ENCODE data around the gene ZNF70. TPM values are rescaled to one million over a fixed set of nuclear protein-coding genes. Genes with fewer than 3 reads are reported as not detected.

ZNF70 gene
- total RNA-seq, 5 donors from 2014 or later (not counting 1 experiment from before 2014, with no cell fraction given) = 3.2 to 6.4 (median 5.8) TPM

DNA sequence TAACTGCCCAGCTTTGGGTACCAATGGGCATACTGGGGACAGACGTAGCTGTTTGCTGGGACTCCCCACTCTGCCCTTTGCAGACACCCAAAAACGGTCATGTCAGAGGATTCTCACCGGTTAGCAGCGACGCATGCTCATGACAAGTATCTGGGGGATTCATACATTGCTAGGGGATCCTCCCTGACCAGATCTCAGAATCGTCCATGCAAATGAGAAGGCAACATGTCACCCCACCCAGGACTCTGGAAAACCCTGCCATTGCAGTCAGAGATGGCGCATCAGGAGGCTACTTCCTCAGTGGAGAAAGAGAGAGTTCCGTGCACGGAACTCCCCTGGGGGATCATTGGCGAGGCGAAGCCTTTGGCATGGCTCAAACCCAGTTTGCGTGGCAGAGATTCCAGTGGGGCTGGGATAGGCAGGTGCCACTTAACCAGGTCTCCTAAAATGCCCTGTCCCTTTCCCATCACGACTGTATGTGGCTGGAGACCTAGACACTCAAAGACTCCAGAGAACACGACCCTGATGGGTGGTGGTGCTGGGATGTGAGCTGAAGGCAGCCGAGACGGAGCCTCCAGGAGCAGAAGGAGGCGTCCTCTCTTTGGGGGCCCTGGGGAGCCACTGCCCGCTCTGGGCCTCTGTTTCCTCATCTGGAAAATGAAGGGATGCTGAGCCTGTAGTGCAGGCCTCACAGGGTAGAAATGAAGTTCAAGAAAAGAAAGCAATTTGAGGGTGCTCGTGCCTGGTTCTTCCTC lies 55.2 kb downstream of the ZNF70 start:
- ChIA-PET POLR2A (interaction anchor here (0.5 to 1.3 kb wide), 6 partner anchors 14 to 694 kb away, joined by 3 to 8 read pairs (median 4); partner anchors contain the start of gene RSPH14 (in 1 of the 2)), CTCF (interaction anchor here in 1 of 2 donors (1.0 kb wide), 2 partner anchors 21 to 162 kb away, joined by 3 to 6 read pairs; partner anchors contain the start of gene SLC2A11)
- H3K4me1 ChIP-seq (ENCODE audit: control insufficient read depth in 1 of 2, extremely low read depth in 1 of 2, insufficient read depth in 2 of 2, low read length in 2 of 2) = peaks cover 22 to 49% of the 10 kb centered on the region in 2 experiments
- Mint-ChIP-seq H3K9me3 (no peaks in the 10 kb centered on the region), H3K4me3 (peak overlapping the region; percentile 87 to 95 (median 90)), H3K27ac (peak overlapping the region; percentile 100), H3K36me3 (peaks cover 48% of the 10 kb centered on the region), H3K27me3 (no peaks in the 10 kb centered on the region), H3K4me1 (peaks cover 37 to 57% (median 51%) of the 10 kb centered on the region in 3 donors)
- DNase-seq (no peak), ATAC-seq (replicated peaks in 1 of 4) (no peak)
- 65% methylated on average over 18 of the region's 19 CpGs for WGBS (ENCODE audit: insufficient coverage)
- H3K27me3 ChIP-seq (replicated peaks in 1 of 2; ENCODE audit: control insufficient read depth in 2 of 2, extremely low read depth in 1 of 2, insufficient read depth in 2 of 2, low read length in 1 of 2) = no peaks in the 10 kb centered on the region
- H3K9me3 ChIP-seq = peaks cover 6% of the 10 kb centered on the region
- H3K36me3 ChIP-seq (ENCODE audit: control insufficient read depth in 2 of 2, extremely low read depth in 1 of 2, insufficient read depth in 1 of 2, low read length in 1 of 2) = peaks cover 18 to 52% of the 10 kb centered on the region in 2 donors
- peak overlapping the region; percentile 97 for H3K27ac ChIP-seq (ENCODE audit: low read length)
- peak overlapping the region; percentile 57 to 75 for H3K4me3 ChIP-seq (ENCODE audit: control insufficient read depth in 1 of 2, extremely low read depth in 1 of 2, low read length in 1 of 2)

DNA sequence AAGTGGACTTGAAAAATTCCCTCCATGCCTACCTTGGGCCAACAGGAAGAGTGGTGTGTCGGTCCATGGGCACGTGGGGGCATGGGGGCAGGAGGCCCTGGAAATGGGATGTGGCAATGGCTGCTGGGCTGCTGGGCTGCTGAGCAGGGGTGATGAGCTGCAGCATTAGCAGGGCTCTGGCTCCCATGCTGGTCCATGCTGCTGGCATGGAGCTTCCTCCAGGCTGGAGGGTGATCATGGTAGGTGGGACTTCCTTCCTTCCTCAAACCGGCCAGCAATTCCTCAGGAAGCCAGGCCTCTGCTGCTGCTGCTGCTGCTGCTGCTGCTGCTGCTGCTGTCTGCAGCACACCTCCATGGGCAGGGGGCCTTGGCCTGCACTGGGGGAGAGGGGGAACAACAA lies 55.8 kb downstream of the ZNF70 start:
- POLR2A ChIA-PET = no interaction called here
- H3K36me3 Mint-ChIP-seq = peaks cover 48% of the 10 kb centered on the region

GRCh38 chr22:23693979-23694680 lies 56.8 kb downstream of the ZNF70 start:
- 95% methylated on average over 9 of the region's 11 CpGs for WGBS (ENCODE audit: insufficient coverage)
- H3K4me3 Mint-ChIP-seq = peak overlapping the region in 1 of 3 donors; percentile 95
- H3K27ac Mint-ChIP-seq = peak overlapping the region; percentile 100
- H3K9me3 Mint-ChIP-seq = no peaks in the 10 kb centered on the region
- ChIA-PET CTCF (interaction anchor here in 1 of 2 donors (0.8 kb wide), 1 partner anchor 19 kb away, joined by 3 read pairs; no protein-coding TSS in a partner anchor), POLR2A (no interaction called here)
- DNase-seq = no peak
- Histone ChIP-seq H3K27me3 (replicated peaks in 1 of 2; ENCODE audit: control insufficient read depth in 2 of 2, extremely low read depth in 1 of 2, insufficient read depth in 2 of 2, low read length in 1 of 2) (no peaks in the 10 kb centered on the region), H3K4me1 (ENCODE audit: control insufficient read depth in 1 of 2, extremely low read depth in 1 of 2, insufficient read depth in 2 of 2, low read length in 2 of 2) (peaks cover 22 to 49% of the 10 kb centered on the region in 2 experiments), H3K27ac (ENCODE audit: low read length) (peak overlapping the region; percentile 97), H3K9me3 (no peaks in the 10 kb centered on the region), H3K4me3 (ENCODE audit: control insufficient read depth in 1 of 2, extremely low read depth in 1 of 2, low read length in 1 of 2) (no peak overlapping the region), H3K36me3 (ENCODE audit: control insufficient read depth in 2 of 2, extremely low read depth in 1 of 2, insufficient read depth in 1 of 2, low read length in 1 of 2) (peaks cover 5 to 39% of the 10 kb centered on the region in 2 donors)
- H3K4me1 Mint-ChIP-seq = peaks cover 26 to 49% (median 47%) of the 10 kb centered on the region in 3 donors
- peaks cover 39% of the 10 kb centered on the region for H3K36me3 Mint-ChIP-seq
- no peak for ATAC-seq (replicated peaks in 1 of 4)
- no peaks in the 10 kb centered on the region for H3K27me3 Mint-ChIP-seq

More for the DNA sequence above, 55.8 kb downstream of the ZNF70 start:
- no peak for DNase-seq
- no peak overlapping the region for H3K4me3 ChIP-seq (ENCODE audit: control insufficient read depth in 1 of 2, extremely low read depth in 1 of 2, low read length in 1 of 2)
- Mint-ChIP-seq H3K4me1 (peaks cover 34 to 51% (median 49%) of the 10 kb centered on the region in 3 donors), H3K4me3 (peak overlapping the region in 2 of 3 donors; percentile 9 to 95), H3K27me3 (no peaks in the 10 kb centered on the region), H3K9me3 (no peaks in the 10 kb centered on the region), H3K27ac (peak overlapping the region; percentile 100)
- no peak for ATAC-seq (replicated peaks in 1 of 4)
- CTCF ChIA-PET = no interaction called here
- H3K27me3 ChIP-seq (replicated peaks in 1 of 2; ENCODE audit: control insufficient read depth in 2 of 2, extremely low read depth in 1 of 2, insufficient read depth in 2 of 2, low read length in 1 of 2) = no peaks in the 10 kb centered on the region
- peaks cover 5% of the 10 kb centered on the region for H3K9me3 ChIP-seq
- peak overlapping the region; percentile 97 for H3K27ac ChIP-seq (ENCODE audit: low read length)
- WGBS (ENCODE audit: insufficient coverage) = 93% methylated on average over 2 of the region's 3 CpGs
- peaks cover 12 to 46% of the 10 kb centered on the region in 2 donors for H3K36me3 ChIP-seq (ENCODE audit: control insufficient read depth in 2 of 2, extremely low read depth in 1 of 2, insufficient read depth in 1 of 2, low read length in 1 of 2)
- peaks cover 22 to 49% of the 10 kb centered on the region in 2 experiments for H3K4me1 ChIP-seq (ENCODE audit: control insufficient read depth in 1 of 2, extremely low read depth in 1 of 2, insufficient read depth in 2 of 2, low read length in 2 of 2)

- Histone ChIP-seq H3K36me3 (ENCODE audit: control insufficient read depth in 2 of 2, extremely low read depth in 1 of 2, insufficient read depth in 1 of 2, low read length in 1 of 2) (peaks cover 5 to 32% of the 10 kb centered on the region in 2 donors), H3K27me3 (replicated peaks in 1 of 2; ENCODE audit: control insufficient read depth in 2 of 2, extremely low read depth in 1 of 2, insufficient read depth in 2 of 2, low read length in 1 of 2) (no peaks in the 10 kb centered on the region), H3K4me1 (ENCODE audit: control insufficient read depth in 1 of 2, extremely low read depth in 1 of 2, insufficient read depth in 2 of 2, low read length in 2 of 2) (peaks cover 22 to 39% of the 10 kb centered on the region in 2 experiments), H3K27ac (ENCODE audit: low read length) (no peak overlapping the region), H3K9me3 (no peaks in the 10 kb centered on the region), H3K4me3 (ENCODE audit: control insufficient read depth in 1 of 2, extremely low read depth in 1 of 2, low read length in 1 of 2) (no peak overlapping the region)
- Mint-ChIP-seq H3K4me1 (peaks cover 26 to 40% (median 37%) of the 10 kb centered on the region in 3 donors), H3K36me3 (peaks cover 31% of the 10 kb centered on the region), H3K27me3 (no peaks in the 10 kb centered on the region), H3K9me3 (no peaks in the 10 kb centered on the region), H3K4me3 (no peak overlapping the region), H3K27ac (peak overlapping the region; percentile 13 to 73)
- DNase-seq (no peak), ATAC-seq (replicated peaks in 1 of 4) (no peak)
- ChIA-PET POLR2A (no interaction called here), CTCF (no interaction called here)
- WGBS (ENCODE audit: insufficient coverage) = 98% methylated on average over 11 of the region's 12 CpGs
Observed at GRCh38 chr22:23692598-23693291, 58.2 kb downstream of the ZNF70 start.

DNA sequence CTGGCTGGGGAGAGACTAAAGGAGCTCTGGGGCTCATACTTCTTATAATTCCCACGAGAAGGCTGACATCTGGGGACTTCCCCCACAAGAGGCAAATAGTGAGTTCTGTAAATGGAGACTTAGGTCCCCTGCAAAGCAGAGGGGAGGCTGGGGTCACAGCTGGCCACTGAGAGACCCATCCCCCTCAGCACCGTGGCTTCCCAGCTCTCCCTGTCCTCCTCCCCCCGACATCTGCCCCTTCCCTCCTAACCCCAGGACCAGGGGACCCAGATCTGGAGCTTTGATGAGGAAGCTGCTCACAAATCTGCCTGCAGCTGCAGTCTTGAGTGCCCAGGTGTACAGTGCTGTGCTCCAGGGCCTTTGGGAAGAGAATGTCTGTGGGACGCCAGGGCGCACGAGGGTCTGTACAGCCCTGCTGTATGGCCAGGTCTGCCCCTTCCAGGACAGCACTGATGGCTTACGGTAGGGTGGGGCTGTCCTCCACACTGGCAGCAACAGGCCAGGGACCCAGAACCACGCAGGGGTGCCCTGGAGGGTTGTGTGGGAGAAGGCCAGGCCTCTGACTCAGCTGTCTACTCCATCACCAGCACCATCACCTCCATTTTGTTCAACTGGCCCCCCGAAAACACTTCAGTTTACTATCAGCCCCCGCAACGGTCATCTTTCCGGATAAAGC lies 59.0 kb downstream of the ZNF70 start:
- Mint-ChIP-seq H3K9me3 (no peaks in the 10 kb centered on the region), H3K27me3 (no peaks in the 10 kb centered on the region), H3K4me3 (no peak overlapping the region), H3K4me1 (peaks cover 27 to 34% (median 29%) of the 10 kb centered on the region in 3 donors), H3K36me3 (peaks cover 33% of the 10 kb centered on the region), H3K27ac (no peak overlapping the region)
- H3K9me3 ChIP-seq = no peaks in the 10 kb centered on the region
- ChIA-PET CTCF (no interaction called here), POLR2A (no interaction called here)
- H3K4me1 ChIP-seq (ENCODE audit: control insufficient read depth in 1 of 2, extremely low read depth in 1 of 2, insufficient read depth in 2 of 2, low read length in 2 of 2) = peaks cover 16 to 30% of the 10 kb centered on the region in 2 experiments
- 90% methylated on average over 9 of the region's 12 CpGs for WGBS (ENCODE audit: insufficient coverage)
- DNase-seq (no peak), ATAC-seq (replicated peaks in 1 of 4) (no peak)
- no peaks in the 10 kb centered on the region for H3K27me3 ChIP-seq (replicated peaks in 1 of 2; ENCODE audit: control insufficient read depth in 2 of 2, extremely low read depth in 1 of 2, insufficient read depth in 2 of 2, low read length in 1 of 2)
- H3K4me3 ChIP-seq (ENCODE audit: control insufficient read depth in 1 of 2, extremely low read depth in 1 of 2, low read length in 1 of 2) = no peak overlapping the region
- H3K36me3 ChIP-seq (ENCODE audit: control insufficient read depth in 2 of 2, extremely low read depth in 1 of 2, insufficient read depth in 1 of 2, low read length in 1 of 2) = peaks cover 5 to 31% of the 10 kb centered on the region in 2 donors
- no peak overlapping the region for H3K27ac ChIP-seq (ENCODE audit: low read length)
